ENCODE data around the gene HSPA12A. TPM values are rescaled to one million over a fixed set of nuclear protein-coding genes. Genes with fewer than 3 reads are reported as not detected.

The HSPA12A gene
- polyA plus RNA-seq, 1 donor (not counting 4 experiments of a cell fraction or from before 2014, with no cell fraction given), result 8.1 TPM

DNA sequence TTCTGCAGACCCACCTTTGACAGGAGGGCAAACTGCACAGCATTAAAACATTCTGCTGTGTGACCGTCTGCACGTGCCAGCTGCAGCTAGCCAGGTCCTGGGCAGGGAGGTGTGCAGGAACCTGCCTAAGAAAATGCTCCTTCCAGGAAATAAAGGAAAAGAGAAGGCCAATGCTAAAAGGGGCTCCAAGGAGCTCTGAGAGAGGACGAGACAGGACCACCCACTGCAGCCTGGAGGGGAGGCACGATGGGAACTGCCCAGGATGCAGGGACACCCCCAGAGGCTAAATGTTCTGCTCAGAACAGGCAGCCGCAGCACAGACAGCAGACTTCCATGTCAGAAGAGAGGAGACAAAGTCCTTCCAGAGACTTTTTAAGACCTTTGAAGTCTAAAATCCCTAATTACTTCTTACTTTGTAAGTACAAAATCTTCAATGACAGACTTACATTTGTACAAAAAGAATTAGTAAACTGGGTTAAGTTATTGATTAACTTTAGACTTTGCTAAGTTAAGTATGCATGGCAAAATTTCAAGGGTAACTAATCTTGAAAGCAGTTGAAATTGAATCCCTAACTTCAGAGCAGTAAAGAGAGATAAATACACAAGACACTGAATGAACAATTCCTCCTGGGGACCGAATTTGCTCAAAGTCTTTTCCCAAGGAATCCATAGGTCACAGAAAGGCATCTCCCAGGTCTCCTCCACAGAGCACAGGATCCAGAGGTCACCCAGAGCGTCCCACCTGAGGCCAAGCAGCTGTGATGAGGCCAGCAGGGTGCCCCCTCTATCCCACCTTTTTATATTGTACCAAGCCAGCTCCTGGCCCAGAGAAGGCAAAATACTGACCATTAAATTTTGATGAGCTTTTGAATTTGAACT is 21.5 kb downstream of the HSPA12A start:
- Histone ChIP-seq H4K20me1 (ENCODE audit: control insufficient read depth, extremely low read depth, insufficient read depth, low read length) (no peaks in the 10 kb centered on the region), H3K4me3 (ENCODE audit: control insufficient read depth in 2 of 3, extremely low read depth in 1 of 3, insufficient read depth in 2 of 3, low read depth in 1 of 3, low read length in 3 of 3) (no peak overlapping the region), H3K9me1 (ENCODE audit: control insufficient read depth, extremely low read depth, insufficient read depth, low read length) (no peaks in the 10 kb centered on the region), H3K27me3 (ENCODE audit: control insufficient read depth, extremely low read depth, insufficient read depth, low read length) (no peaks in the 10 kb centered on the region), H3K9me3 (ENCODE audit: control insufficient read depth, low read depth, low read length) (no peaks in the 10 kb centered on the region), H3K9ac (ENCODE audit: control insufficient read depth, extremely low read depth, insufficient read depth, low read length) (no peak overlapping the region), H2AFZ (ENCODE audit: control insufficient read depth, low read length) (no peak overlapping the region), H3K4me2 (ENCODE audit: control insufficient read depth, extremely low read depth, insufficient read depth, low read depth, low read length) (no peak overlapping the region), H3K27ac (ENCODE audit: control insufficient read depth, insufficient read depth, low read length) (no peak overlapping the region), H3K79me2 (ENCODE audit: control insufficient read depth, insufficient read depth, low read length) (no peaks in the 10 kb centered on the region), H3K36me3 (ENCODE audit: control insufficient read depth in 2 of 2, extremely low read depth in 1 of 2, insufficient read depth in 2 of 2, low read length in 2 of 2) (no peaks in the 10 kb centered on the region), H3K4me1 (ENCODE audit: control insufficient read depth, extremely low read depth, insufficient read depth, low read length) (no peaks in the 10 kb centered on the region)
- dilution Hi-C loops (cut with MboI; ENCODE audit: extremely low pct_ligation_motif_present, low sequenced_read_pairs), result no loop called here
- FAIRE-seq, result no peak
- DNase-seq (ENCODE audit: low read depth, low spot score), result no peak
- no peak for TF ChIP-seq EZH2 (IDR thresholded peaks at IDR 0.05; ENCODE audit: low read length)
- TF ChIP-seq, protein P1, sequence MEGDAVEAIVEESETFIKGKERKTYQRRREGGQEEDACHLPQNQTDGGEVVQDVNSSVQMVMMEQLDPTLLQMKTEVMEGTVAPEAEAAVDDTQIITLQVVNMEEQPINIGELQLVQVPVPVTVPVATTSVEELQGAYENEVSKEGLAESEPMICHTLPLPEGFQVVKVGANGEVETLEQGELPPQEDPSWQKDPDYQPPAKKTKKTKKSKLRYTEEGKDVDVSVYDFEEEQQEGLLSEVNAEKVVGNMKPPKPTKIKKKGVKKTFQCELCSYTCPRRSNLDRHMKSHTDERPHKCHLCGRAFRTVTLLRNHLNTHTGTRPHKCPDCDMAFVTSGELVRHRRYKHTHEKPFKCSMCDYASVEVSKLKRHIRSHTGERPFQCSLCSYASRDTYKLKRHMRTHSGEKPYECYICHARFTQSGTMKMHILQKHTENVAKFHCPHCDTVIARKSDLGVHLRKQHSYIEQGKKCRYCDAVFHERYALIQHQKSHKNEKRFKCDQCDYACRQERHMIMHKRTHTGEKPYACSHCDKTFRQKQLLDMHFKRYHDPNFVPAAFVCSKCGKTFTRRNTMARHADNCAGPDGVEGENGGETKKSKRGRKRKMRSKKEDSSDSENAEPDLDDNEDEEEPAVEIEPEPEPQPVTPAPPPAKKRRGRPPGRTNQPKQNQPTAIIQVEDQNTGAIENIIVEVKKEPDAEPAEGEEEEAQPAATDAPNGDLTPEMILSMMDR (optimal IDR thresholded peaks at IDR 0.05 in 1 of 3, IDR thresholded peaks at IDR 0.05 in 1 of 3, conservative IDR thresholded peaks at IDR 0.05 in 1 of 3; ENCODE audit: extremely low read depth in 1 of 3, insufficient read depth in 2 of 3, low read length in 3 of 3), result no peak

DNA sequence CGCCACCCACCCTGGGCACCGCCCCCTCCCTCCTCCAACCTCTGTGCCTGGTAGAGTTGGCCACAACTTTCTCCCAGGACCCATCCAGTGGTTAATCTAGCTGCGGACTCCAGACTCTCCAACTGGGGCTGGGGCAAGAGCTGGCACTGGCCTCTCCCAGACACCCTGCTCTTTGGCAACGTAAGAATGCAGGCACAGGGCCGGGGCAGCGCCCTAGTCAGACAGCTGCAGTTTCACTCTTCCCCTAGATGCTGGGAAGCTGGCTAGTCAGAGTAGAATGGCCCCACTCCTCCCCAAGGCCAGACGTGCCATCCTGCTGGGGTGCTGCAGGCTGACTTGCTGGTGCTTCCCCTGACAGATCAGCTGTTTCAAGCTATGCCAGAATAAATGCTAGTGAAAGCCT is 22.1 kb downstream of the HSPA12A start:
- no peak overlapping the region for H2AFZ ChIP-seq (ENCODE audit: control insufficient read depth, low read length)
- no peak overlapping the region for H3K9ac ChIP-seq (ENCODE audit: control insufficient read depth, extremely low read depth, insufficient read depth, low read length)
- H3K9me3 ChIP-seq (ENCODE audit: control insufficient read depth, low read depth, low read length), result no peaks in the 10 kb centered on the region
- no peaks in the 10 kb centered on the region for H3K36me3 ChIP-seq (ENCODE audit: control insufficient read depth in 2 of 2, extremely low read depth in 1 of 2, insufficient read depth in 2 of 2, low read length in 2 of 2)
- H3K4me1 ChIP-seq (ENCODE audit: control insufficient read depth, extremely low read depth, insufficient read depth, low read length), result no peaks in the 10 kb centered on the region
- FAIRE-seq (no peak), DNase-seq (ENCODE audit: low read depth, low spot score) (no peak)
- no peaks in the 10 kb centered on the region for H3K27me3 ChIP-seq (ENCODE audit: control insufficient read depth, extremely low read depth, insufficient read depth, low read length)
- no peaks in the 10 kb centered on the region for H4K20me1 ChIP-seq (ENCODE audit: control insufficient read depth, extremely low read depth, insufficient read depth, low read length)
- dilution Hi-C loops (cut with MboI; ENCODE audit: extremely low pct_ligation_motif_present, low sequenced_read_pairs), result no loop called here
- H3K79me2 ChIP-seq (ENCODE audit: control insufficient read depth, insufficient read depth, low read length), result no peaks in the 10 kb centered on the region
- no peak overlapping the region for H3K4me2 ChIP-seq (ENCODE audit: control insufficient read depth, extremely low read depth, insufficient read depth, low read depth, low read length)
- H3K27ac ChIP-seq (ENCODE audit: control insufficient read depth, insufficient read depth, low read length), result no peak overlapping the region
- TF ChIP-seq EZH2 (IDR thresholded peaks at IDR 0.05; ENCODE audit: low read length), result no peak
- TF ChIP-seq, protein P1 (optimal IDR thresholded peaks at IDR 0.05 in 1 of 3, IDR thresholded peaks at IDR 0.05 in 1 of 3, conservative IDR thresholded peaks at IDR 0.05 in 1 of 3; ENCODE audit: extremely low read depth in 1 of 3, insufficient read depth in 2 of 3, low read length in 3 of 3), result no peak
- H3K4me3 ChIP-seq (ENCODE audit: control insufficient read depth in 2 of 3, extremely low read depth in 1 of 3, insufficient read depth in 2 of 3, low read depth in 1 of 3, low read length in 3 of 3), result no peak overlapping the region
- H3K9me1 ChIP-seq (ENCODE audit: control insufficient read depth, extremely low read depth, insufficient read depth, low read length), result no peaks in the 10 kb centered on the region

Data from keratinocyte (primary cell).